ENCODE results near the gene ELP1. TPM values are rescaled to one million over a fixed set of nuclear protein-coding genes. Genes with fewer than 3 reads are reported as not detected.

ELP1 gene
- total RNA-seq, 4 donors from 2014 or later: 7.9 to 18.1 (median 13.3) TPM

- Histone ChIP-seq H3K9me3 (no peaks in the 10 kb centered on the region), H3K4me3 (no peak overlapping the region), H3K36me3 (no peaks in the 10 kb centered on the region), H3K27me3 (no peaks in the 10 kb centered on the region), H3K4me1 (no peaks in the 10 kb centered on the region), H3K27ac (no peak overlapping the region)
- intact Hi-C loops (cut with DNase I; ENCODE audit: low total_unique reads): no loop called here
- 81 to 86% methylated on average over 4 to 5 of the region's 5 CpGs for WGBS, 2 donors (ENCODE audit: low coverage in 1 of 2)
- in situ Hi-C loops (cut with MboI; ENCODE audit: low pct_ligation_motif_present in 1 of 4, low pct_unique_long_range_greater_than_20kb in 1 of 4, low sequenced_read_pairs in 3 of 4): loop anchor here in 1 of 4 donors (10.0 kb wide), 1 partner anchor 58 kb away; no protein-coding TSS in a partner anchor
- TF ChIP-seq POLR2AphosphoS5 (IDR thresholded peaks at IDR 0.05) (no peak), EP300 (IDR thresholded peaks at IDR 0.05; ENCODE audit: low read depth) (no peak), POLR2A (IDR thresholded peaks at IDR 0.05) (no peak), CTCF (IDR thresholded peaks at IDR 0.05) (no peak)
- no peak for DNase-seq
Observed at GRCh38 chr9:108836781-108837180, 97.1 kb downstream of the ELP1 start.

- H3K27me3 ChIP-seq: no peaks in the 10 kb centered on the region
- no peaks in the 10 kb centered on the region for H3K9me3 ChIP-seq
- H3K4me3 ChIP-seq: no peak overlapping the region
- H3K27ac ChIP-seq: no peak overlapping the region
- intact Hi-C loops (cut with DNase I; ENCODE audit: low total_unique reads): no loop called here
- TF ChIP-seq CTCF (IDR thresholded peaks at IDR 0.05): no peak
- no peak for TF ChIP-seq POLR2AphosphoS5 (IDR thresholded peaks at IDR 0.05)
- no peak for TF ChIP-seq POLR2A (IDR thresholded peaks at IDR 0.05)
- TF ChIP-seq EP300 (IDR thresholded peaks at IDR 0.05; ENCODE audit: low read depth): no peak
- in situ Hi-C loops (cut with MboI; ENCODE audit: low pct_ligation_motif_present in 1 of 4, low pct_unique_long_range_greater_than_20kb in 1 of 4, low sequenced_read_pairs in 3 of 4): loop anchor here in 1 of 4 donors (10.0 kb wide), 1 partner anchor 58 kb away; no protein-coding TSS in a partner anchor
- H3K4me1 ChIP-seq: no peaks in the 10 kb centered on the region
- DNase-seq: no peak
- WGBS, 2 donors (ENCODE audit: low coverage in 1 of 2): 88% methylated on average over 9 of the region's 9 CpGs; no CpG with 5 or more reads in 1 of the 2 donors
- H3K36me3 ChIP-seq: no peaks in the 10 kb centered on the region
Observed at GRCh38 chr9:108836319-108836718, 97.6 kb downstream of the ELP1 start.

- no peaks in the 10 kb centered on the region for H3K27me3 ChIP-seq
- 74 to 90% methylated on average over 3 to 7 of the region's 7 CpGs for WGBS, 2 donors (ENCODE audit: low coverage in 1 of 2)
Observed at GRCh38 chr9:108835831-108836230, 98.1 kb downstream of the ELP1 start.

More at GRCh38 chr9:108835831-108836230, 98.1 kb downstream of the ELP1 start:
- in situ Hi-C loops (cut with MboI; ENCODE audit: low pct_ligation_motif_present in 1 of 4, low pct_unique_long_range_greater_than_20kb in 1 of 4, low sequenced_read_pairs in 3 of 4) (loop anchor here in 1 of 4 donors (10.0 kb wide), 1 partner anchor 59 kb away; no protein-coding TSS in a partner anchor), intact Hi-C loops (cut with DNase I; ENCODE audit: low total_unique reads) (no loop called here)
- Histone ChIP-seq H3K4me1 (no peaks in the 10 kb centered on the region), H3K36me3 (no peaks in the 10 kb centered on the region), H3K9me3 (no peaks in the 10 kb centered on the region), H3K4me3 (no peak overlapping the region), H3K27ac (no peak overlapping the region)
- TF ChIP-seq CTCF (IDR thresholded peaks at IDR 0.05) (no peak), POLR2AphosphoS5 (IDR thresholded peaks at IDR 0.05) (no peak), POLR2A (IDR thresholded peaks at IDR 0.05) (no peak), EP300 (IDR thresholded peaks at IDR 0.05; ENCODE audit: low read depth) (no peak)
- DNase-seq: no peak
